GM12892 (cell line): ENCODE measurements around the gene ATP1B3.

Source experiments
- POLR2A ChIP-seq: IDR thresholded peaks from 2 replicates; pipeline ENCODE4 v1.6.1; 2011; ENCODE audit warnings: low read depth, low read length, control low read depth
- POLR2AphosphoS5 ChIP-seq: IDR thresholded peaks from 2 replicates; pipeline ENCODE4 v1.6.1; 2011; ENCODE audit warnings: low read depth, low read length, control low read depth

GRCh38 chr3:141876381-141876890 lies at the start of gene ATP1B3:
- TF ChIP-seq POLR2A (peak; percentile 97), POLR2AphosphoS5 (peak; percentile 96)
